Kidney glomerular epithelial cell (primary cell): ENCODE results near the gene MIDN.

Experiments
- DNase-seq: peaks from one replicate; lab custom pipeline; 2025; lab: John Stamatoyannopoulos, UW

Gene MIDN

GRCh38 chr19:1220976-1221903 is 27.1 kb upstream of the MIDN start:
- no peak for DNase-seq

- no peak for DNase-seq
Measured at GRCh38 chr19:1221904-1222255, 26.5 kb upstream of the MIDN start.

GRCh38 chr19:1222394-1222793 is 26.0 kb upstream of the MIDN start:
- no peak for DNase-seq

- DNase-seq = no peak
Measured at GRCh38 chr19:1223018-1223855, 25.1 kb upstream of the MIDN start.

GRCh38 chr19:1224047-1224825 is 24.1 kb upstream of the MIDN start:
- no peak for DNase-seq

- DNase-seq = no peak
Measured at GRCh38 chr19:1224847-1225246, 23.5 kb upstream of the MIDN start.

- no peak for DNase-seq
Measured at GRCh38 chr19:1225440-1226226, 22.8 kb upstream of the MIDN start.

GRCh38 chr19:1226227-1226518 is 22.2 kb upstream of the MIDN start:
- no peak for DNase-seq

GRCh38 chr19:1226522-1227303 is 21.7 kb upstream of the MIDN start:
- DNase-seq = no peak

- DNase-seq = no peak
Measured at GRCh38 chr19:1227304-1228054, 20.9 kb upstream of the MIDN start.

GRCh38 chr19:1228161-1228957 is 20.0 kb upstream of the MIDN start:
- no peak for DNase-seq

GRCh38 chr19:1229056-1229923 is 19.1 kb upstream of the MIDN start:
- no peak for DNase-seq

GRCh38 chr19:1229924-1230782 is 18.2 kb upstream of the MIDN start:
- DNase-seq = no peak

GRCh38 chr19:1230783-1231489 is 17.4 kb upstream of the MIDN start:
- DNase-seq = no peak

- no peak for DNase-seq
Measured at GRCh38 chr19:1231729-1232637, 16.4 kb upstream of the MIDN start.

- DNase-seq = no peak
Measured at GRCh38 chr19:1232652-1233072, 15.7 kb upstream of the MIDN start.
